LNCAP (cell line): Measurements from ENCODE around the gene MCM9.

Experiments used
- CTCF ChIP-seq: fragments of 450-650 bp; IDR thresholded peaks from 2 replicates; pipeline ENCODE4 v1.5.1; 2017; ENCODE audit warnings: mild to moderate bottlenecking

Gene MCM9

GRCh38 chr6:118932421-118932820, 2.5 kb downstream of the MCM9 start:
- no peak for TF ChIP-seq CTCF

- TF ChIP-seq CTCF, result no peak
These were observed 3.5 kb downstream of the MCM9 start for GRCh38 chr6:118931436-118931835.

DNA sequence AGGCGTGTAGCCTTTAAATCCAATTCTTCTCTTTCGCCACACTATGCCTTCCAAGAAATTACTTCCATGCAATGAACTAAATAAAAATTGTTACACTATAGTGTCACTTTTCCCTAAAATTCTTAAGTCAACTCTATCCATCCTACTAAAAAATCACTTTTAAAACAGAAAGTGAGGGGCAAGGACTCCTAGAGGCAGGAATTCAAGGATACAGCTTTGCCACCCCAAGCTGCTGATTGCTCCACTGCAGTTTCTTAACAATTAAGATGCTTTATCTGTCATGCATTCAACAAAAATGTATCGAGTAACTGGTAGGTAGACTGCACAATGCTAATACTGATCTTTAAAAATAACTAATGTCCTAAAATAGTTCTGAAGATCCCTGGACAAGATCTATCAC, 4.3 kb downstream of the MCM9 start:
- TF ChIP-seq CTCF, result no peak

DNA sequence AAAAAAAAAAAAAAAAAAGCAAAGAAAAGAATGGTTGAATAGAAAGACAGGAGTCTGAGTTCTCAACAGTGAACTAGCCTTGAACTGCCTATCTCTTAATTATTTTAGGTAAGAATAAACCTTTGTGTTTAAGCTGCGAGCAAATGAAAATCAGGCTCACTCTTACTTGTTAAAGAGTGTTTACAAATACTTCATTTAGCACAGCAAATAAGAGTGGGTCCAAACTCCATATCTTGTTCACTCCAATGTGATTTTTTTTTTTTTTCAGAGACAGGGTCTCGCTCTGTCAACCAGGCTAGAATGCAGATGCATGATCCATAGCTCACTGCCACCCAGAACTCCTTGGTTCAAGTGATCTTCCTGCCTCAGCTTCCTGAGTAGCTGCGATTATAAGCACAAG, 11.9 kb downstream of the MCM9 start:
- no peak for TF ChIP-seq CTCF

- TF ChIP-seq CTCF, result no peak
These were observed 13.9 kb downstream of the MCM9 start for GRCh38 chr6:118921084-118921483.

GRCh38 chr6:118918329-118918725, 16.6 kb downstream of the MCM9 start:
- no peak for TF ChIP-seq CTCF

DNA sequence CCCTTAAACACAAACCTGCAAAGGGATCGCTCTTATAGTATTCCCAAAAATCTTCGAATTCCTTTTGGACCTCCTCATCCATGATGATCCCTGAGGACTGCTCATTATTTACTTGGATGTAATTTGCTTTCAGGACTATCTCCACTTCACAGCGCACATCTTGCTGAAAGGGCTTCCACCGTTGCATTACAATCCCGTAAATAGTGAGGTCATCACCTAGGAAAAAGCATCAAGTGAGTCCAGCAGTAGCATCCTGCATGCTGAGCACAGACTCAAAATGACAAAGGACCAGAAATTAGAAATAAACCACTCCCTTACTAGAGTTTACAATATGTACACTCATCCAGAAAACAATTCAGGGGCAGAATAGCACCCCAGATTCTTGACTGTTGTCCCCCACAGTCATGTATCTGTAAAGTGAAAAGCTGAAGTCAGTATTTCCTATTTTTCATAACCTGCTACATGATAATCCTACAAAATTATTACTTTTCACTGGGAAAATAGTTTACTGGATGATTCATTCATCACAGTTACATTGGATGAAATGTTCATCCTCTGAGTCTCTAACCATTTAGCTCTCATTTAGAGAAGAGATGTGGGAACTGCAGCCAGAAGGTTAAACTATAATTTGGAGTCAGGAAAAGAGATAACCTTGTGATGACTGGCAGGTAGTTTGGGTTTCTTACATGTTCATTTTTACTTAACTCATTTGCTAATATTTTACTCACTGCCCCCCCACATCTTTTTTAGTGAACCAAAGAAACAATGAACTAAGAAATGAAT, 17.2 kb downstream of the MCM9 start:
- TF ChIP-seq CTCF, result no peak

DNA sequence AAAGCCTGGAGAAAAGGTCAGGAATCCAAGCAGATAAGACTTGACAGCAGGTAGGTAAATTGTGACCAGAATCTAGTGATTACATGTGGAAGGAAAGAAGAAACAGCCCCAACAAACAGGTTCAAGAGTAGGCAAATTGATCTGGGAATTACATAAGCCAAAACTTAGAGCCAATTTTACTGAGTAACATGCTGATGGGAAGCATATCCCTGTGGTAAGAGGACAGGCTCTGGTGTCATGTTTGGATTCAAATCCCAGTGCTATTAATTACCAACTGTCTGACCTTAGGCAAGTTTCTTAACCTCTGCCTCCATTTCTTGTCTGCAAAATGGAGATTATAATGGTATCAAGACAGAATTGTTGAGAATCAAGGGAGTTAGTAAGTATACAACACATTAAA, 20.4 kb downstream of the MCM9 start:
- TF ChIP-seq CTCF, result no peak
